H1 (cell line): ENCODE results near the gene ATG7. TPM values are rescaled to one million over a fixed set of nuclear protein-coding genes. Genes with fewer than 3 reads are reported as not detected.

ENCODE experiments used
- RAD21 ChIP-seq, 2 experiments: IDR thresholded peaks in 1 of 2; conservative IDR thresholded peaks in 1 of 2; 2 replicates each; pipeline ENCODE4 v1.6.1; 2011; ENCODE audit warnings: low read depth in 2 of 2, low read length in 2 of 2, improper control_type of control experiment in 1 of 2, inconsistent platforms in 1 of 2, mild to moderate bottlenecking in 1 of 2, moderate library complexity in 1 of 2
- polyA plus RNA-seq, 7 experiments: library from polyadenylated mRNA; depleted of rRNA in 3 of 7; stranded (reverse) in 5 of 7; unstranded in 2 of 7; fragments of >200 nt in 5 of 7; fragments of 200-250 nt in 2 of 7; gene quantifications; 1 replicate in 5 of 7; 2 replicates in 1 of 7; 4 replicates in 1 of 7; pipeline versions ENCODE4 v1.2.1 to v1.2.3, GENCODE V29; 2011 to 2013; ENCODE audit warnings: missing spikeins in 2 of 7, mixed read lengths in 2 of 7
- total RNA-seq: library from RNA; stranded (reverse); fragmentation: NEBNext Ultra II Directional; extraction: Animal tissue kit (Norgen Biotek cat#: 25700); gene quantifications from 2 replicates; pipeline ENCODE4 v1.2.1, GENCODE V29; 2021

Gene ATG7
- total and polyA plus RNA-seq, 2 of the 8 experiments (the other 6 are each of a cell fraction or from before 2014, with no cell fraction given), result 15.0 to 19.1 TPM

GRCh38 chr3:11304175-11304574 lies 32.0 kb downstream of the ATG7 start (continued):
- TF ChIP-seq RAD21 (IDR thresholded peaks at IDR 0.05 in 1 of 2, conservative IDR thresholded peaks at IDR 0.05 in 1 of 2; ENCODE audit: low read depth in 2 of 2, low read length in 2 of 2), result no peak
